Adrenal gland (tissue), 5 donors: ENCODE results near the gene UBAP1.

Source experiments
- CTCF ChIP-seq, 6 experiments: fragments of 450-650 bp in 4 of 6; fragments of 200-600 bp in 2 of 6; sonication (generic) in 1 of 6; IDR thresholded peaks; 1 replicate in 5 of 6; 2 replicates in 1 of 6; pipeline versions ENCODE4 v1.5.1 to v1.8.0; 2016 to 2021; ENCODE audit warnings: antibody characterized with exemption in 6 of 6, mild to moderate bottlenecking in 2 of 6, moderate library complexity in 1 of 6
- POLR2A ChIP-seq, 2 donors: fragments of 450-650 bp; IDR thresholded peaks; one replicate each; pipeline ENCODE4 v1.6.1; 2017; ENCODE audit warnings: antibody characterized with exemption in 2 of 2, mild to moderate bottlenecking in 2 of 2, moderate library complexity in 1 of 2
- donor health status: DM: no; HTN: no; CAD: no.

- TF ChIP-seq CTCF (IDR thresholded peaks at IDR 0.05) (no peak), POLR2A (IDR thresholded peaks at IDR 0.05) (no peak)
Measured at GRCh38 chr9:34205102-34205501, 26.3 kb downstream of the UBAP1 start.
